ENCODE results near the gene ZSCAN29. TPM values are rescaled to one million over a fixed set of nuclear protein-coding genes. Genes with fewer than 3 reads are reported as not detected.

Gene ZSCAN29
- total and polyA plus RNA-seq, 2 of the 13 experiments (the other 11 are each of a cell fraction or from before 2014, with no cell fraction given), result 8.3 to 27.4 TPM

GRCh38 chr15:43318990-43319771 is 51.7 kb downstream of the ZSCAN29 start (continued):
- TF ChIP-seq ATF6 (CRISPR knock-in tag; conservative IDR thresholded peaks at IDR 0.05), result no peak
- no peak for TF ChIP-seq ZNF12 (CRISPR knock-in tag; IDR thresholded peaks at IDR 0.05)
- no peak for TF ChIP-seq ZBTB46 (CRISPR knock-in tag; IDR thresholded peaks at IDR 0.05; ENCODE audit: borderline replicate concordance)
- TF ChIP-seq PCBP2 (optimal IDR thresholded peaks at IDR 0.05; ENCODE audit: low read depth, low read length, poor library complexity, severe bottlenecking), result no peak
- TF ChIP-seq, protein P1, sequence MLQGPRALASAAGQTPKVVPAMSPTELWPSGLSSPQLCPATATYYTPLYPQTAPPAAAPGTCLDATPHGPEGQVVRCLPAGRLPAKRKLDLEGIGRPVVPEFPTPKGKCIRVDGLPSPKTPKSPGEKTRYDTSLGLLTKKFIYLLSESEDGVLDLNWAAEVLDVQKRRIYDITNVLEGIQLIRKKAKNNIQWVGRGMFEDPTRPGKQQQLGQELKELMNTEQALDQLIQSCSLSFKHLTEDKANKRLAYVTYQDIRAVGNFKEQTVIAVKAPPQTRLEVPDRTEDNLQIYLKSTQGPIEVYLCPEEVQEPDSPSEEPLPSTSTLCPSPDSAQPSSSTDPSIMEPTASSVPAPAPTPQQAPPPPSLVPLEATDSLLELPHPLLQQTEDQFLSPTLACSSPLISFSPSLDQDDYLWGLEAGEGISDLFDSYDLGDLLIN (CRISPR knock-in tag; IDR thresholded peaks at IDR 0.05; ENCODE audit: borderline replicate concordance), result no peak
- TF ChIP-seq NR2F2 (IDR thresholded peaks at IDR 0.05; ENCODE audit: borderline replicate concordance, low read depth), result no peak
- TF ChIP-seq MAFK (conservative IDR thresholded peaks at IDR 0.05 in 1 of 2, IDR thresholded peaks at IDR 0.05 in 1 of 2; ENCODE audit: low read length in 2 of 2), result no peak
- TF ChIP-seq SMAD9 (CRISPR knock-in tag; IDR thresholded peaks at IDR 0.05), result no peak

Measured in HepG2 (cell line).